ENCODE measurements around the gene EHD4.

The EHD4 gene

GRCh38 chr15:41987925-41988275, 15.5 kb upstream of the EHD4 start:
- TF ChIP-seq REST (IDR thresholded peaks at IDR 0.05; ENCODE audit: insufficient read depth in 1 of 2, low read depth in 2 of 2, low read length in 2 of 2) (no peak), TAF1 (IDR thresholded peaks at IDR 0.05; ENCODE audit: borderline replicate concordance, insufficient read depth, low read length) (no peak), FOXP2 (optimal IDR thresholded peaks at IDR 0.05; ENCODE audit: borderline replicate concordance, extremely low read depth, extremely low read length, insufficient read depth) (no peak), SIN3A (IDR thresholded peaks at IDR 0.05; ENCODE audit: borderline replicate concordance, insufficient read depth, low read length) (no peak), POLR2AphosphoS5 (IDR thresholded peaks at IDR 0.05; ENCODE audit: low read depth, low read length) (no peak)

- TF ChIP-seq REST (IDR thresholded peaks at IDR 0.05; ENCODE audit: insufficient read depth in 1 of 2, low read depth in 2 of 2, low read length in 2 of 2), result no peak
- no peak for TF ChIP-seq POLR2AphosphoS5 (IDR thresholded peaks at IDR 0.05; ENCODE audit: low read depth, low read length)
- TF ChIP-seq FOXP2 (optimal IDR thresholded peaks at IDR 0.05; ENCODE audit: borderline replicate concordance, extremely low read depth, extremely low read length, insufficient read depth), result no peak
- TF ChIP-seq SIN3A (IDR thresholded peaks at IDR 0.05; ENCODE audit: borderline replicate concordance, insufficient read depth, low read length), result no peak
- TF ChIP-seq TAF1 (IDR thresholded peaks at IDR 0.05; ENCODE audit: borderline replicate concordance, insufficient read depth, low read length), result no peak
Measured at GRCh38 chr15:41987246-41987924, 15.0 kb upstream of the EHD4 start.

- TF ChIP-seq SIN3A (IDR thresholded peaks at IDR 0.05; ENCODE audit: borderline replicate concordance, insufficient read depth, low read length), result no peak
- no peak for TF ChIP-seq FOXP2 (optimal IDR thresholded peaks at IDR 0.05; ENCODE audit: borderline replicate concordance, extremely low read depth, extremely low read length, insufficient read depth)
- TF ChIP-seq POLR2AphosphoS5 (IDR thresholded peaks at IDR 0.05; ENCODE audit: low read depth, low read length), result no peak
- TF ChIP-seq TAF1 (IDR thresholded peaks at IDR 0.05; ENCODE audit: borderline replicate concordance, insufficient read depth, low read length), result no peak
- no peak for TF ChIP-seq REST (IDR thresholded peaks at IDR 0.05; ENCODE audit: insufficient read depth in 1 of 2, low read depth in 2 of 2, low read length in 2 of 2)
Measured at GRCh38 chr15:41985236-41986160, 13.1 kb upstream of the EHD4 start.

- TF ChIP-seq POLR2AphosphoS5 (IDR thresholded peaks at IDR 0.05; ENCODE audit: low read depth, low read length) (no peak), FOXP2 (optimal IDR thresholded peaks at IDR 0.05; ENCODE audit: borderline replicate concordance, extremely low read depth, extremely low read length, insufficient read depth) (no peak), REST (IDR thresholded peaks at IDR 0.05; ENCODE audit: insufficient read depth in 1 of 2, low read depth in 2 of 2, low read length in 2 of 2) (no peak), SIN3A (IDR thresholded peaks at IDR 0.05; ENCODE audit: borderline replicate concordance, insufficient read depth, low read length) (no peak), TAF1 (IDR thresholded peaks at IDR 0.05; ENCODE audit: borderline replicate concordance, insufficient read depth, low read length) (no peak)
Measured at GRCh38 chr15:41984622-41985021, 12.3 kb upstream of the EHD4 start.

All from PFSK-1 (cell line).